IMR-90 (cell line): ENCODE measurements around the gene CD248. TPM values are rescaled to one million over a fixed set of nuclear protein-coding genes. Genes with fewer than 3 reads are reported as not detected.

Experiments
- ATAC-seq: fragments of 200-7000 bp; cut with Tn5 transposase; 2 replicates; pipeline ENCODE4 v1.9.1; 2020; ENCODE audit warnings: low read depth, mild to moderate bottlenecking, moderate library complexity
- BruUV-seq: library from RNA; stranded (reverse); fragments of 400-500 nt; replicated peaks from 2 replicates; lab custom pipeline; 2021; lab: Mats Ljungman, UMichigan
- CTCF ChIA-PET: fragments of 300-600 bp; formaldehyde crosslinking; extraction: SDS; loops from one replicate; lab custom pipeline; 2021; ENCODE audit warnings: antibody characterized with exemption; lab: Yijun Ruan, JAX
- POLR2A ChIA-PET: fragments of 300-600 bp; sonication (Branson Sonifier 250); formaldehyde crosslinking; loops from one replicate; lab custom pipeline; 2022; ENCODE audit warnings: antibody characterized with exemption; ENCODE audit not compliant: unreplicated experiment; lab: Charles Lee
- DNase-seq: peaks from one replicate; pipeline ENCODE4 v3.0.0; 2013
- H2AFZ ChIP-seq: replicated peaks from 2 replicates; pipeline ENCODE3; 2013; ENCODE audit warnings: low read length, mild to moderate bottlenecking; ENCODE audit not compliant: poor library complexity
- H2AK5ac ChIP-seq: 2 replicates; pipeline ENCODE4 v1.6.1; 2013; ENCODE audit warnings: low read depth, low read length, inconsistent platforms
- H2AK9ac ChIP-seq: replicated peaks from 2 replicates; pipeline ENCODE3; 2013; ENCODE audit warnings: mild to moderate bottlenecking, low read depth, low read length, moderate library complexity; ENCODE audit not compliant: poor library complexity
- H2BK120ac ChIP-seq: 2 replicates; pipeline ENCODE4 v1.6.1; 2013; ENCODE audit warnings: low read depth, low read length, inconsistent platforms
- H2BK15ac ChIP-seq: 3 replicates; pipeline ENCODE4 v1.6.1; 2013; ENCODE audit warnings: low read depth, low read length, inconsistent platforms
- H2BK20ac ChIP-seq: 2 replicates; pipeline ENCODE4 v1.6.1; 2013; ENCODE audit warnings: low read depth, mild to moderate bottlenecking, inconsistent platforms, low read length, moderate library complexity
- H2BK5ac ChIP-seq: 2 replicates; pipeline ENCODE4 v1.6.1; 2013; ENCODE audit warnings: mild to moderate bottlenecking, low read depth, low read length, inconsistent platforms; ENCODE audit not compliant: poor library complexity, severe bottlenecking
- H3K14ac ChIP-seq: replicated peaks from 2 replicates; pipeline ENCODE4 v1.6.1; 2013; ENCODE audit warnings: low read depth, low read length, inconsistent platforms
- H3K18ac ChIP-seq: 2 replicates; pipeline ENCODE4 v1.6.1; 2013; ENCODE audit warnings: low read depth, low read length, control low read depth
- H3K23ac ChIP-seq: 2 replicates; pipeline ENCODE4 v1.6.1; 2013; ENCODE audit warnings: low read depth, low read length, inconsistent platforms
- H3K27ac ChIP-seq: 2 replicates; pipeline ENCODE4 v1.5.1; 2013; ENCODE audit warnings: mild to moderate bottlenecking, control low read depth, low read length; ENCODE audit not compliant: insufficient read depth
- H3K27me3 ChIP-seq: 2 replicates; pipeline ENCODE4 v1.6.1; 2013; ENCODE audit warnings: low read length; ENCODE audit not compliant: control insufficient read depth, insufficient read depth
- H3K36me3 ChIP-seq: 2 replicates; pipeline ENCODE4 v1.6.1; 2013; ENCODE audit warnings: low read length, mixed read lengths; ENCODE audit not compliant: control insufficient read depth, insufficient read depth
- H3K4ac ChIP-seq: 2 replicates; pipeline ENCODE4 v1.6.1; 2013; ENCODE audit warnings: low read depth, low read length, inconsistent platforms
- H3K4me1 ChIP-seq: 2 replicates; pipeline ENCODE4 v1.6.1; 2013; ENCODE audit warnings: low read length, mixed read lengths; ENCODE audit not compliant: control insufficient read depth, insufficient read depth
- H3K4me2 ChIP-seq: 2 replicates; pipeline ENCODE4 v1.6.1; 2013; ENCODE audit warnings: low read depth, mild to moderate bottlenecking, control low read depth, low read length, moderate library complexity
- H3K4me3 ChIP-seq: 2 replicates; pipeline ENCODE4 v1.5.1; 2013; ENCODE audit warnings: low read depth, mild to moderate bottlenecking, control low read depth, low read length, moderate library complexity; ENCODE audit not compliant: insufficient read depth
- H3K56ac ChIP-seq: 2 replicates; pipeline ENCODE4 v1.6.1; 2013; ENCODE audit warnings: low read length, inconsistent platforms; ENCODE audit not compliant: insufficient read depth; ENCODE audit errors: extremely low read depth
- H3K79me1 ChIP-seq, 2 experiments: 2 replicates each; pipeline ENCODE4 v1.6.1; 2013; ENCODE audit warnings: low read length in 2 of 2, inconsistent platforms in 1 of 2, low read depth in 1 of 2
- H3K9ac ChIP-seq: 2 replicates; pipeline ENCODE4 v1.6.1; 2013; ENCODE audit warnings: low read depth, low read length, control low read depth
- H3K9me1 ChIP-seq: 2 replicates; pipeline ENCODE4 v1.6.1; 2013; ENCODE audit warnings: low read length, inconsistent platforms; ENCODE audit not compliant: insufficient read depth
- H3K9me3 ChIP-seq: 2 replicates; pipeline ENCODE4 v1.6.1; 2013; ENCODE audit warnings: low read length; ENCODE audit not compliant: control insufficient read depth, insufficient read depth
- H4K20me1 ChIP-seq: 2 replicates; pipeline ENCODE4 v1.6.1; 2013; ENCODE audit warnings: low read length, inconsistent platforms; ENCODE audit not compliant: insufficient read depth
- H4K5ac ChIP-seq: 2 replicates; pipeline ENCODE4 v1.6.1; 2013; ENCODE audit warnings: mild to moderate bottlenecking, low read depth, low read length, control low read depth
- H4K8ac ChIP-seq, 2 experiments: 2 replicates each; pipeline ENCODE4 v1.6.1; 2013; ENCODE audit warnings: low read depth in 2 of 2, low read length in 2 of 2, control low read depth in 1 of 2, inconsistent platforms in 1 of 2
- H4K91ac ChIP-seq: 2 replicates; pipeline ENCODE4 v1.6.1; 2013; ENCODE audit warnings: low read depth, low read length, inconsistent platforms; ENCODE audit not compliant: insufficient read depth
- MAFK ChIP-seq: IDR thresholded peaks from 2 replicates; pipeline ENCODE4 v1.6.1; 2012; ENCODE audit warnings: low read depth, low read length, improper control_type of control experiment
- MAZ ChIP-seq: IDR thresholded peaks from 2 replicates; pipeline ENCODE4 v1.6.1; 2012; ENCODE audit warnings: low read depth, mild to moderate bottlenecking, low read length, improper control_type of control experiment, moderate library complexity, borderline replicate concordance
- WGBS, 2 experiments: methylation state at CpG; one replicate each; pipeline versions ENCODE4 v1.1.5 to v1.1.7; 2013; ENCODE audit warnings: missing lambda C conversion rate in 2 of 2; ENCODE audit not compliant: insufficient read length in 1 of 2; ENCODE audit errors: extremely low coverage in 2 of 2; 5-methylcytosine and 5-hydroxymethylcytosine counted together
- dilution Hi-C: fragments of 300-500 bp; cut with HindIII; formaldehyde crosslinking; loops from one replicate; pipeline ENCODE4 v1.14.3; 2018; ENCODE audit warnings: low sequenced_read_pairs; ENCODE audit not compliant: unreplicated experiment
- in situ Hi-C: fragments of 300-500 bp; cut with MboI; formaldehyde crosslinking; loops from 3 replicates; pipeline ENCODE4 v1.14.3; 2019; ENCODE audit warnings: low sequenced_read_pairs, inconsistent platforms, mixed read lengths
- intact Hi-C: fragments of 100-400 bp; cut with micrococcal nuclease; formaldehyde crosslinking; loops from 2 replicates; pipeline ENCODE4 v1.10.0; 2022
- polyA plus RNA-seq, 3 experiments: library from polyadenylated mRNA; depleted of rRNA; stranded (reverse); fragments of >200 nt; gene quantifications; 2 replicates each; pipeline ENCODE4 v1.2.3, GENCODE V29; 2012; ENCODE audit warnings: low replicate concordance in 1 of 3
- total RNA-seq: library from RNA; depleted of rRNA; stranded (reverse); fragments of >200 nt; gene quantifications from 2 replicates; pipeline ENCODE4 v1.2.3, GENCODE V29; 2012
- TF ChIP-seq, protein P1 (sequence below): fragments of 150-350 bp; IDR thresholded peaks from 2 replicates; pipeline ENCODE4 v1.6.1; 2017; ENCODE audit warnings: mild to moderate bottlenecking, antibody characterized with exemption, low read length, low read depth
- TF ChIP-seq, protein P2 (sequence below): conservative IDR thresholded peaks from 2 replicates; pipeline ENCODE4 v1.5.1; 2012; ENCODE audit warnings: mild to moderate bottlenecking, low read depth, low read length, improper control_type of control experiment

The CD248 gene
- total and polyA plus RNA-seq, 2 of the 4 experiments (the other 2 are of a cell fraction): 19.5 to 223 TPM

DNA sequence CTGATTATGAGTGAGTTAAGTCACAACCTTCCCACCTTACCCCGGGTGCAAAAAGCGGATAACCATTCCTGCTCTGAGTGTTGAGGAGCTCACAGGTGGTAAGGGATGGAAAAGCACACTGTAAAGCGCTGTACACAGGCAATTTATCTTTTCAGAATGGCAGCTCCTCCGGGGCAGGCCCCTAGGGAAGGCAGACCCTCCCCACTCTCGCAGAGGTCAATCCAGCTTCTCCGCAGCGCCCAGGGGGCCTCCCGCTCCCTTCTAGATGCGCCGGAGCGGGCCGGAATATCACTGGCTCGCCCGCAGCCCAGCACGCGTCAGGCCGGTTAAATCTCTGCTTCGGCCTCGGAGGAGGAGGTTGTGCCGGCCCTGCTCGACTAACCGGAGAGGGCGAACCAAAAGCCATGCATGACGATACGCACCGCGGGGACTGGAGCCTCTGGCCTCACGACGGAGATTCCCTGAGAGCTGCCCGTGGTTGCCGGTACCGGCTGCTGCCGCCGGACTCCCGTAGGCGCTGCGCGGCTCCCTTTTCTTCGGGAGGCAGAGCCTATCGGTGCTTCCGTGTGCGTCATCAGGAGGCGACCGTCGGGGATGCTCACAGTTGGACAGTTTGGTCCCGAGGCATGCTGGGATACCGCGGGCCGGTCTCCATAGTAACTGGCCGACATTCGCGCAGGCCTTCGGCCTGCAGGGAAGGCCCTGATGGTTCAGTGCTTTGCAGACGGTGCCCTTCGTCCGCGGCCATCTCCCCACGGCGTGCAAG lies 27.9 kb upstream of the CD248 start, which contains the start of gene BRMS1 (continued):
- TF ChIP-seq, protein P1, sequence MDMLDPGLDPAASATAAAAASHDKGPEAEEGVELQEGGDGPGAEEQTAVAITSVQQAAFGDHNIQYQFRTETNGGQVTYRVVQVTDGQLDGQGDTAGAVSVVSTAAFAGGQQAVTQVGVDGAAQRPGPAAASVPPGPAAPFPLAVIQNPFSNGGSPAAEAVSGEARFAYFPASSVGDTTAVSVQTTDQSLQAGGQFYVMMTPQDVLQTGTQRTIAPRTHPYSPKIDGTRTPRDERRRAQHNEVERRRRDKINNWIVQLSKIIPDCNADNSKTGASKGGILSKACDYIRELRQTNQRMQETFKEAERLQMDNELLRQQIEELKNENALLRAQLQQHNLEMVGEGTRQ: 0 out of 2 replicates have a peak, but pooled peaks have one; percentile 22

DNA sequence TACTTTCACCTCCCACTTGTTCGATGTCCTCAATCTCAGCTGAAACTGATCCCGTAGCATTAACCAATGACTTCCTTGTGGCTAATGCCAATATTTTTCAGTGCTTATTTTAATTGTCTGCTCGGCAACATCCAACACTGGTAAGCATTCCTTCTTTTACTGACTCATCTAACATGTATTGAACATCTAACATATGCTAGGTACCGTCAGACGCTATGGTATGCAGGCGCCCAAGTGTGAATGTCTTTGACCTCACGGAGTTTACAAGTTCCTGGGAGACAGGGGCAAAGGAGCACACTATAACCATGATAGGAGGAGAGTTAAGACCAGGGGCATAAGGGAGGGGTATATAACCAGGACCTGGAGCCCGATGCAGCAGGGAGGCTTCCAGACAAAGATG lies 26.3 kb upstream of the CD248 start:
- no peak overlapping the region for H2BK20ac ChIP-seq
- peaks cover 24% of the 10 kb centered on the region for H3K36me3 ChIP-seq
- H3K9ac ChIP-seq: no peak overlapping the region
- peak overlapping the region; percentile 7; the same call in 1 of the 2 replicates for H3K4me2 ChIP-seq
- H4K8ac ChIP-seq: no peak overlapping the region
- H3K4ac ChIP-seq: no peak overlapping the region
- no peak overlapping the region for H3K23ac ChIP-seq
- dilution Hi-C loops (no loop called here), intact Hi-C loops (no loop called here), in situ Hi-C loops (no loop called here)
- H3K9me3 ChIP-seq: no peaks in the 10 kb centered on the region
- H2AK5ac ChIP-seq: 0 out of 2 replicates have a peak overlapping the region, but pooled peaks have one; percentile 0
- no peak overlapping the region for H2BK5ac ChIP-seq
- DNase-seq (peak; percentile 48), ATAC-seq (no peak)
- H3K9me1 ChIP-seq: peaks cover 9% of the 10 kb centered on the region; the same call in 1 of the 2 replicates
- H2AK9ac ChIP-seq: no peak overlapping the region
- no peak overlapping the region for H3K18ac ChIP-seq
- H2BK15ac ChIP-seq: no peak overlapping the region
- BruUV-seq: no TSS peak
- H3K27me3 ChIP-seq: no peaks in the 10 kb centered on the region
- no peak overlapping the region for H3K14ac ChIP-seq
- 0 out of 2 replicates have a peak overlapping the region, but pooled peaks have one; percentile 2 for H2BK120ac ChIP-seq
- no peak overlapping the region for H3K56ac ChIP-seq
- H3K79me1 ChIP-seq: peaks cover 28 to 69% of the 10 kb centered on the region in 2 experiments
- no peak overlapping the region for H3K4me3 ChIP-seq
- H3K4me1 ChIP-seq: peaks cover 12% of the 10 kb centered on the region
- H2AFZ ChIP-seq: no peak overlapping the region
- TF ChIP-seq MAZ (no peak), MAFK (peak; percentile 47; the same call in 1 of the 2 replicates)
- TF ChIP-seq, protein P2, sequence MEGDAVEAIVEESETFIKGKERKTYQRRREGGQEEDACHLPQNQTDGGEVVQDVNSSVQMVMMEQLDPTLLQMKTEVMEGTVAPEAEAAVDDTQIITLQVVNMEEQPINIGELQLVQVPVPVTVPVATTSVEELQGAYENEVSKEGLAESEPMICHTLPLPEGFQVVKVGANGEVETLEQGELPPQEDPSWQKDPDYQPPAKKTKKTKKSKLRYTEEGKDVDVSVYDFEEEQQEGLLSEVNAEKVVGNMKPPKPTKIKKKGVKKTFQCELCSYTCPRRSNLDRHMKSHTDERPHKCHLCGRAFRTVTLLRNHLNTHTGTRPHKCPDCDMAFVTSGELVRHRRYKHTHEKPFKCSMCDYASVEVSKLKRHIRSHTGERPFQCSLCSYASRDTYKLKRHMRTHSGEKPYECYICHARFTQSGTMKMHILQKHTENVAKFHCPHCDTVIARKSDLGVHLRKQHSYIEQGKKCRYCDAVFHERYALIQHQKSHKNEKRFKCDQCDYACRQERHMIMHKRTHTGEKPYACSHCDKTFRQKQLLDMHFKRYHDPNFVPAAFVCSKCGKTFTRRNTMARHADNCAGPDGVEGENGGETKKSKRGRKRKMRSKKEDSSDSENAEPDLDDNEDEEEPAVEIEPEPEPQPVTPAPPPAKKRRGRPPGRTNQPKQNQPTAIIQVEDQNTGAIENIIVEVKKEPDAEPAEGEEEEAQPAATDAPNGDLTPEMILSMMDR: no peak
- ChIA-PET POLR2A (no interaction called here), CTCF (no interaction called here)
- H4K5ac ChIP-seq: no peak overlapping the region
- H4K91ac ChIP-seq: no peak overlapping the region
- WGBS, 2 experiments: 90% methylated on average over 2 of the region's 8 CpGs; no CpG with 5 or more reads in 1 of the 2 experiments
- peaks cover 15% of the 10 kb centered on the region for H4K20me1 ChIP-seq
- no peak overlapping the region for H3K27ac ChIP-seq
